Keratinocyte (primary cell): ENCODE measurements around the gene KCNMA1. TPM values are rescaled to one million over a fixed set of nuclear protein-coding genes. Genes with fewer than 3 reads are reported as not detected.

Source experiments
- DNase-seq: peaks from one replicate; pipeline ENCODE4 v3.0.0-alpha.2; 2011; ENCODE audit warnings: low read depth, missing footprints, low spot score
- FAIRE-seq: peaks from 2 replicates; lab custom pipeline; 2011; peaks lifted over from hg19 to GRCh38; lab: Jason Lieb, UNC
- H2AFZ ChIP-seq: 2 replicates; pipeline ENCODE4 v1.6.0; 2012; ENCODE audit warnings: low read length, control low read depth, inconsistent platforms; ENCODE audit not compliant: control insufficient read depth
- H3K27ac ChIP-seq: 2 replicates; pipeline ENCODE4 v1.5.1; 2011; ENCODE audit warnings: low read length; ENCODE audit not compliant: control insufficient read depth, insufficient read depth
- H3K27me3 ChIP-seq: 3 replicates; pipeline ENCODE4 v1.6.0; 2011; ENCODE audit warnings: low read length; ENCODE audit not compliant: control insufficient read depth, insufficient read depth; ENCODE audit errors: extremely low read depth
- H3K36me3 ChIP-seq, 2 experiments: 2 replicates in 1 of 2; 3 replicates in 1 of 2; pipeline ENCODE4 v1.5.1; 2011; ENCODE audit warnings: low read length in 2 of 2, mild to moderate bottlenecking in 1 of 2; ENCODE audit not compliant: control insufficient read depth in 2 of 2, insufficient read depth in 2 of 2; ENCODE audit errors: extremely low read depth in 1 of 2
- H3K4me1 ChIP-seq: 3 replicates; pipeline ENCODE4 v1.5.1; 2011; ENCODE audit warnings: low read length; ENCODE audit not compliant: control insufficient read depth, insufficient read depth; ENCODE audit errors: extremely low read depth
- H3K4me2 ChIP-seq: 3 replicates; pipeline ENCODE4 v1.6.0; 2011; ENCODE audit warnings: low read depth, low read length; ENCODE audit not compliant: control insufficient read depth, insufficient read depth; ENCODE audit errors: extremely low read depth
- H3K4me3 ChIP-seq, 3 experiments: fragments of 200-600 bp in 1 of 3; sonication (generic) in 1 of 3; 2 replicates in 2 of 3; 3 replicates in 1 of 3; pipeline ENCODE4 v1.5.1; 2011 to 2016; ENCODE audit warnings: low read length in 3 of 3, mild to moderate bottlenecking in 3 of 3, control low read depth in 2 of 3, inconsistent platforms in 1 of 3, low read depth in 1 of 3, mixed read lengths in 1 of 3, mixed run types in 1 of 3, moderate library complexity in 1 of 3; ENCODE audit not compliant: control insufficient read depth in 2 of 3, insufficient read depth in 2 of 3; ENCODE audit errors: extremely low read depth in 1 of 3
- H3K79me2 ChIP-seq: 2 replicates; pipeline ENCODE4 v1.6.0; 2012; ENCODE audit warnings: low read length; ENCODE audit not compliant: control insufficient read depth, insufficient read depth
- H3K9ac ChIP-seq: 3 replicates; pipeline ENCODE4 v1.6.0; 2011; ENCODE audit warnings: low read length; ENCODE audit not compliant: control insufficient read depth, insufficient read depth; ENCODE audit errors: extremely low read depth
- H3K9me1 ChIP-seq: 3 replicates; pipeline ENCODE4 v1.6.0; 2011; ENCODE audit warnings: low read length; ENCODE audit not compliant: control insufficient read depth, insufficient read depth; ENCODE audit errors: extremely low read depth
- H3K9me3 ChIP-seq: 2 replicates; pipeline ENCODE4 v1.5.1; 2012; ENCODE audit warnings: low read depth, low read length; ENCODE audit not compliant: control insufficient read depth
- H4K20me1 ChIP-seq: 3 replicates; pipeline ENCODE4 v1.6.0; 2011; ENCODE audit warnings: low read length; ENCODE audit not compliant: control insufficient read depth, insufficient read depth; ENCODE audit errors: extremely low read depth
- CTCF ChIP-seq, 3 experiments: IDR thresholded peaks in 1 of 3; conservative IDR thresholded peaks in 1 of 3; optimal IDR thresholded peaks in 1 of 3; 2 replicates in 2 of 3; 3 replicates in 1 of 3; pipeline versions ENCODE3 to v1.5.1; 2011; ENCODE audit warnings: low read length in 3 of 3, mild to moderate bottlenecking in 3 of 3, moderate library complexity in 2 of 3, control low read depth in 1 of 3, inconsistent platforms in 1 of 3; ENCODE audit not compliant: insufficient read depth in 2 of 3; ENCODE audit errors: extremely low read depth in 1 of 3
- EZH2 ChIP-seq: IDR thresholded peaks from one replicate; pipeline ENCODE4 v1.6.1; 2012; ENCODE audit warnings: inconsistent platforms, mild to moderate bottlenecking, low read length, moderate library complexity
- dilution Hi-C: fragments of 300-500 bp; cut with MboI; formaldehyde crosslinking; loops from one replicate; pipeline ENCODE4 v1.7.0; 2020; ENCODE audit warnings: low sequenced_read_pairs; ENCODE audit not compliant: extremely low pct_ligation_motif_present
- polyA plus RNA-seq, 5 experiments: library from polyadenylated mRNA; depleted of rRNA in 3 of 5; stranded (reverse) in 3 of 5; stranded (forward) in 1 of 5; unstranded in 1 of 5; fragments of >200 nt; gene quantifications; 1 replicate in 1 of 5; 2 replicates in 3 of 5; 3 replicates in 1 of 5; pipeline versions ENCODE4 v1.2.1 to v1.2.3, GENCODE V29; 2011 to 2012; ENCODE audit warnings: missing spikeins in 2 of 5, low read depth in 1 of 5, low replicate concordance in 1 of 5

Gene KCNMA1
- polyA plus RNA-seq, 1 donor (not counting 4 experiments of a cell fraction or from before 2014, with no cell fraction given): 6.3 TPM

- Histone ChIP-seq H3K4me3 (no peak overlapping the region), H3K9me1 (no peaks in the 10 kb centered on the region), H3K27me3 (peaks cover 11% of the 10 kb centered on the region), H2AFZ (no peak overlapping the region), H3K79me2 (no peaks in the 10 kb centered on the region), H3K9ac (no peak overlapping the region), H4K20me1 (no peaks in the 10 kb centered on the region), H3K4me1 (no peaks in the 10 kb centered on the region), H3K9me3 (no peaks in the 10 kb centered on the region), H3K4me2 (no peak overlapping the region), H3K27ac (no peak overlapping the region), H3K36me3 (no peaks in the 10 kb centered on the region)
- DNase-seq: no peak
- FAIRE-seq: no peak
- TF ChIP-seq EZH2 (no peak), CTCF (optimal IDR thresholded peaks at IDR 0.05 in 1 of 3, IDR thresholded peaks at IDR 0.05 in 1 of 3, conservative IDR thresholded peaks at IDR 0.05 in 1 of 3; ENCODE audit: extremely low read depth in 1 of 3, insufficient read depth in 2 of 3, low read length in 3 of 3) (no peak)
- dilution Hi-C loops: no loop called here
Measured at GRCh38 chr10:77682393-77683087, 44.9 kb upstream of the KCNMA1 start.

DNA sequence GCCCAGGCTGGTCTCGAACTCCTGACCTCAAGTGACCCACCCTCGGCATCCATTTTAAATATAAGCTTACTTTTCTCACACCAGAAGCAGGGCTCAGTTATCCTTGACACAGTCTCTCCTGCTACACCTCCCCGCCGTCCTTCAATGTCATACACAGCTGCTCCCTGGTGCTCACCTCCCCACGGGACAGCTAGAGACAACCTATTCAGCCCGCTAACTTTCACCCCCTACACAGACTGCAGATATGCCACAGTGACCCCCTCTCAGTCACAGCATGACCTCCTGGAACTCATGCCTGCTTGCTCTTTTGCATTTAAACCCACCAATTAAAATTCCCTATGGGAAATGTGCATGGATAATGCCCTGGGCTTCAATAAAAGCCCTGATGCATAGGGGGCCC lies 44.2 kb upstream of the KCNMA1 start:
- TF ChIP-seq CTCF (optimal IDR thresholded peaks at IDR 0.05 in 1 of 3, IDR thresholded peaks at IDR 0.05 in 1 of 3, conservative IDR thresholded peaks at IDR 0.05 in 1 of 3; ENCODE audit: extremely low read depth in 1 of 3, insufficient read depth in 2 of 3, low read length in 3 of 3) (no peak), EZH2 (no peak)
- no peak overlapping the region for H2AFZ ChIP-seq
- no peaks in the 10 kb centered on the region for H3K36me3 ChIP-seq
- no peaks in the 10 kb centered on the region for H3K79me2 ChIP-seq
- H3K9me3 ChIP-seq: no peaks in the 10 kb centered on the region
- no peak overlapping the region for H3K4me2 ChIP-seq
- H3K9me1 ChIP-seq: no peaks in the 10 kb centered on the region
- H4K20me1 ChIP-seq: no peaks in the 10 kb centered on the region
- no peak overlapping the region for H3K4me3 ChIP-seq
- dilution Hi-C loops: no loop called here
- no peak overlapping the region for H3K9ac ChIP-seq
- H3K27me3 ChIP-seq: peaks cover 9% of the 10 kb centered on the region
- DNase-seq: no peak
- FAIRE-seq: no peak
- no peaks in the 10 kb centered on the region for H3K4me1 ChIP-seq
- H3K27ac ChIP-seq: no peak overlapping the region
